HG02970 (cell line): ENCODE results near the gene KPNA6.
"Not testable (repeated sequence)": the region's sequence is repeated elsewhere in the genome, so short reads cannot be mapped to it uniquely, and the experiment has no call there.

ENCODE experiments used
- ATAC-seq: cut with Tn5 transposase; IDR thresholded peaks from one replicate; pipeline ENCODE4 v1.9.1; 2021; ENCODE audit warnings: mild to moderate bottlenecking, moderate library complexity, moderate number of reproducible peaks; ENCODE audit not compliant: unreplicated experiment, low FRiP score

Gene KPNA6

DNA sequence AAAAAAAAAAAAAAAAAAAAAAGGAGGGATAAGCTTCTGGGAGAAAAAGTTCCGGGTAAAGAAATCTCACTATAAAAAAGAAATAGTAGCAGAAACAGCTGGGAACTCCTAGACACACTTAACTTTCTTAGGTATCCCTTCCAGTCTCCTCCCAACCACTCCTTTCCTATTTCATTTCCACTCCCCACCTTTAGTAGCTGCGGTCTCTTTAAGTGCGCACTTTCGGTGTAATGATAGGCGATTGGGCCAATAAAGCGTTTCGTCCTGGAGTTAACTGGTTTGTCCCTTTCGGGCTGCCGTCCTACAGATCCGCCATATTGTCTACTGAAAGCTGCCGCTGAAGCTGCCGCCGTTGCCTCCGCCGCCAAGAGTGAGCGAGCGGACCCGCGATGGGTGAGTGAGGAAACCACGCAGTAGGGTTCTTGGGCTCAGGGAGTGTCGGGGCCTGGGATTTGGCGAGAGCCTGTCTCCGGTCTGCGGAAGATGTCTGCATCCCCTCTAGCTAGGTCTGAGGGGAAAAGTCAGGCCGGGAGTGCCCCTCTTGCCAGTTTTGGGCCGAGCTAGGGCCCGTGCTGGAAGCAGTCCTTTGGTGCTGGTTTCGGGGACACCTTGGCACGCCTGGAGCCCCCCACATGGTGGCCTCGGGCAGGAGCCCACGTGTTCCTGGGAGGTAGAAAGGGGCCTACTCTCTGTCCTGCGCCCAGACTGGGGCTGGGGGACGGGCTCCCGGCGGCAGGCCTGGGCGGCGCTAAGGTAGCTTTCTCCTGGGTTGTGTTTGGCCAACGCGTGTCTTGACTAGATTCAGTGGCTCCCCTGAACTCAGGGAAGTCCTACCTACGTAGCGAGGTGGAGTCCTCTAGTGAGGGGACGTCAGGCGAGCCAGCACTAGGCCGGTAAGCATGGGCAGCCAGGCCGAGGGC, at the start of gene KPNA6:
Gene KPNA6 (plus strand): TSS at position 315 of the 920 bp plus-strand sequence. CDS start 75 bp downstream, at position 390.
- ATAC-seq, result peak; percentile 71

DNA sequence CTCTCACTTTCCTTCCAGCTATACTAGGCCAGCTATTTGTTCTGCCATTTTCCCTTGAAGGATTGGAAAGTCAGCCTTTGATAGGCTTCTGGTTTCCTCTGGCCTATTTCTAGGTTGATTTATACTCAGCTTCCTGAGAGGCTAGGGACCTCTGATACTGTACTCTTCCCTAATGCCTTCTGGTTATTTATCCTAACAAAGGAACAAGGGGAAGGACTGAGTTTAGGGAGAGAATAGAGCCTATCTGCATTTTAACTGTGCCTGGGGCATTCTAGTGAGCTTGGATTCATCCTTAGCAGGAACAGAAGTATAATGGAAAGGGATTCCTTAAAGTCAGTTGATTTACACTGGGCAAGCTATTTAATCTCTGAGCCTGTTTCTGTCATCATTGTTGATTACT, 46.9 kb upstream of the KPNA6 start:
- ATAC-seq, result no peak

DNA sequence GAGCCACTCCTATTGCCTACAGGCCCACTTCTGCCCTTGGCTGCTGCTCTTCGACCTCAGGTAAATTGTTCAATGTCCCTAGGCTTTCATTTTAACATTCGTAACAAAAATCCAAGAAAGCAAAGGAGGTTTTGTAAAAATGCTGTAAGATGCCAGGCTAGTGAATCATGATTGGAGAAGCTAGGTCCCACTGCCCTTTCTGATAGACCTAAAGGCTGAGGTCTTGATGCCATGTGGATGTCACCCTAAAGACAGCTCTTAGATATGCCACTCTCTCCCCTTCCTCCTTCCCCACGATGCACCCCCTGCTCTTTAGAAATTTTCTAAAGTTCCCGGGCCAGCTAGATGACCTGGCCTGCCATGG, 45.0 kb upstream of the KPNA6 start:
- no peak for ATAC-seq

DNA sequence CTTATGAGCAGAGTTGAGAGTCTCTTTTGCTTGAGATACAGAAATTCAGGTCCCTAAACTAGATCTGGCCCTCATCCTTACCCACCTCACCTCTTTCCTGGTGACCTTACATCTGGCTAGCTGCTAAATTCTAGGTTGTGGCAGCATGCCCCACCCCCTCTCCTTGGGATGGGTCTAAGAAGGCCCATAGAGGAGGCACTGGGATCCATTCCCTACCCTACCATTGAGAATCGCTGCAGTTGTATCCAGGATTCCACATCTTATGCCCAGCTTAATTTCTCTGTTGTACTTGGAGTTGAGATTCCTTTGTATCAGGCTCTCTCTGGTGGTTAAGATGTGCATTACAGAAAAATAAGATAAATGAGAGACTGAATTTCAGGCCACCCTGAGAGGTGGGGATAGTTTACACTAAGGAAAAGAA, 44.6 kb upstream of the KPNA6 start:
- ATAC-seq, result no peak

DNA sequence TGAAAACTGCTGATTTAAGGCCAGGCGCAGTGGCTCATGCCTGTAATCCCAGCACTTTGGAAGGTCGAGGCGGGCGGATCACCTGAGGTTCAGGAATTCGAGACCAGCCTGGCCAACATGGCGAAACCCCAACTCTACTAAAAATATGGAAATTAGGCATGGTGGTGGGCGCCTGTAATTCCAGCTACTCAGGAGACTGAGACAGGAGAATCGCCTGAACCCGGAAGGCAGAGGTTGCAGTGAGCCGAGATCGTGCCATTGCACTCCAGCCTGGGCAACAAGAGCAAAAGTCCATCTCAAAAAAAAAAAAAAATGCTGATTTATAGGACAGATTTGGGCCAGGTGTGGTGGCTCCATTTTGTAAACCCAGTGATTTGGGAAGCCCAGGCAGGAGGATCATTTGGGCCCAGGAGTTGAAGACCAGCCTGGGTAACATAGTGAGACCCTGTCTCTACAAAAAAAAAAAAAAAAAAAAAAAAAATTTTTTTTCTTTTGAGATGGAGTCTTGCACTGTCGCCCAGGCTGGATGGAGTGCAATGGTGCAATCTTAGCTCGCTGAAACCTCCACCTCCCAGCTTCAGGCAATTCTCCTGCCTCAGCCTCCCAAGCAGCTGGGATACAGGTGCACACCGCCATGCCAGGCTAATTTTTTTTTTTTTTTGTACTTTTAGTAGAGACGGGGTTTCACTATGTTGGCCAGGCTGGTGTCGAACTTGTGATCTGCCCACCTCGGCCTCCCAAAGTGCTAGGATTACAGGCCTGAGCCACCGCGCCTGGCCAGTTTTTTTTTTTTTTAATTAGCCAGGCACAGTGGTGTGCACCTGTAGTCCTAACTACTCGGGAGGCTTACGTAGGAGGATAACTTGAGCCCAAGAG, 42.0 kb upstream of the KPNA6 start:
- not testable (repeated sequence) for ATAC-seq

DNA sequence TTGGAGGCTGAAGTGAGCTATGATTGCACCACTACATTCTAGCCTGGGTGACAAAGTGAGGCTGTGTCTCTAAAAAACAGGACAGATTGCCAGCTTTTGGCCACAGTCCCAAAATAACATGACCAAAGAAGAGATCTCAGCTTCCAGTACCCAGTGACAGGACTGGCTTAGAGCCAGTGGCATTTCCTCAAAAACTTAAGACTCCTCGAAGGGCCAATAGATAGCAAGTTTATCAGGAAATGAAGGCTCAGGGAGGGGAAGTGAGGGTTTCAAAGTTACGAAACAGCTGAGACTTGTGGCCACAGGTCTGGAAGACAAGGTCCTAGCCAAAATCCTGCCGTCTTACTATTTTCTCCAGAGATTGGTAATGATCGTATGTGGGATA, 41.4 kb upstream of the KPNA6 start:
- no peak for ATAC-seq

DNA sequence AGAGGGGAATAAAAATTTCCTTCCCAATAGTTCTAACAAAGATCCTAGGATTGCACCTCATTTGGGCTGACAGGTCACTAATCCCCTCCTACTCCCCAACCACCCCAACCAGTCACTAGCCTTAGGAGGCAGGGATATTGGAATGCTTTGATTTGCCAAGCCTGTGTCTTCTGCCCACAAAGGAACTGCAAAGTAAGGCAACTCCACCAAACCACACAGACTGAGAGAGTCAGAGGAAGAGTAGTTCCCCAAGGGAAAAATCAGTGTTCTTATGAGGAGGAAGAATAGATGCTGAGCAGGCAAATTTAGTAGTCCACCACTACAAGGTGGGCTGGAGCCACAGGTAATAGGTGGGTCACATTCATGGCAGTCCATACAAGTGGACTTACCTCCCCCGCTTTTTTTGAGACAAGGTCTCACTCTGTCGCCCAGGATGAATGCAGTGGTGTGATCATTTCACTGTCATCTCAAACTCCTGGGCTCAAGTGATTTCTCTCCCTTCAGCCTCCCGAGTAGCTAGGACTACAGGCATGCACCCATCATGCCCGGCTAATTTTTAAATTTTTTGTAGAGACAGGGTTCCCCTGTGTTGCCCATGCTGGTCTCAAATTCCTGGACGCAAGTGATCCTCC, 38.8 kb upstream of the KPNA6 start:
- no peak for ATAC-seq

DNA sequence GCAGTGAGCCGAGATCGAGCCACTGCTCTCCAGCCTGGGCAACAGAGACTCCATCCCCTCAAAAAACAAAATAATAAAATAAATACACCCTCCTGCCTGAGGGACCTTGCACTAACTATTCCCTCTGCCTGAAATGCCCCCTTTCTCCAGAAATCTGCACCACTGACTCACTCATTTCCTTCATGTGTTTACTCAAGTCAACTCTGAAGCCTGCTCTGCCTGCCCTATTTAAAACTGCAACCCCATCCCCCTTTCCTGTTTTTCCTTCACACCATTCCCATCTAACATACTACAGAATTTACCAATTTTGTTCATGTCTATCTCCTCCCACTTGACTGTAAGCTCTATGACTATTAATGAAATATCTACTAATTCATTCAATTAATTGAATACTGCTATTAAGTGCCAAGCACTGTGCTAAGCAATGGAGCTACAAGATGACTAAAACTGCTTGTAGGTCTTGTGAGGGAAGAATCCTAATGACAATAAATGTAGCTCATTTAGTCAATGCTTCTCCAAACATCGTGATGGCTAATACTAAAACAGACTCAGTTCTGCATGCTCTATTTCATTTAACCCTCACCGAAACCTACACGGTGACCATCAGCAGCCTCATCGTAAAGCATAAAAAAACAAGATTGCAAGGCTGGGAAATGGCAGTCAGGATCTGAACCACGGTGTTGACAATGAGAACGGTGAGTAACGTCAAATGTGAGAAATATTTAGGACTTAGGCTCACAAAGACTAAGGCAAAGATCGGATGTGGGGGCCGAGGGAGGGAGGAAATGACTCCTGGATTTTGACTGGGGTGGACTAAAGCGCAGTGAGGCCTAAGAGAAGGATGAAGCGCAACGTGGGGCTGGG, 35.9 kb upstream of the KPNA6 start:
- no peak for ATAC-seq

DNA sequence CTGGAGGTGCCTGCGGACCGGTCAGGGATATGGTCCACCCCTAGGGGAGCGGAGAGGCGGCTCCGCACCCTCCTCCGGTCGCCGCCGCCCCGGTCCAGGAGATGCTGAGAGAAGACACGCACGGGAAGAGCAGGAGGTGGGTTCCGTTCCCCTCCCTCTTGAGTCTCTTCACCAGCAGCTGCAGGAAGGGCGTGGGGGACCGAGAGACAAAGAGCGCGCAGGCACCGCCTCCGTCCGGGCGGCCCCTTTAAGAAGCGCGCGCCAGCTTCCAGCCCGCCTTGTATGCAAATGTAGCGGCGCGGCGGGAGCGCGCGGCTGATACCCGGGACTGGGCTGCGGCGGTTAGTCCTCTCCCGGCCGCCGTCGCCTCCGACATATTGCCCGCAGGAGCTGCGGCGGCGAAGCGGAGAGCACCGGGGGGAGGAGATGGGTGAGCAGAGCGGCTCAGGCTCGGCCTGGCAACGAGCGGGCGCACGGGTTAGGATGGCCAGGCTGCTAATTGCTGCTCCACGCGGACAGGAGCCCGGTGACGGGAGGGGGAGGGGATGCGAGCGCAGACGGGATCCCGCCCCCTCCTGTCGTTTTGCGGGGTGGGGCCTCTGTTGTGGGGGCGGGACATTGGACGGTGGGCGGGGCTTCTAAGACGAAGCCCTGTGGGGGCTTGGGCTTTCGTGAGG, 35.1 kb upstream of the KPNA6 start, which contains the start of gene TMEM39B:
Gene TMEM39B (plus strand): TSS at position 318 of the 677 bp plus-strand sequence. CDS start 109 bp downstream, at position 427.
- peak; percentile 86 for ATAC-seq

DNA sequence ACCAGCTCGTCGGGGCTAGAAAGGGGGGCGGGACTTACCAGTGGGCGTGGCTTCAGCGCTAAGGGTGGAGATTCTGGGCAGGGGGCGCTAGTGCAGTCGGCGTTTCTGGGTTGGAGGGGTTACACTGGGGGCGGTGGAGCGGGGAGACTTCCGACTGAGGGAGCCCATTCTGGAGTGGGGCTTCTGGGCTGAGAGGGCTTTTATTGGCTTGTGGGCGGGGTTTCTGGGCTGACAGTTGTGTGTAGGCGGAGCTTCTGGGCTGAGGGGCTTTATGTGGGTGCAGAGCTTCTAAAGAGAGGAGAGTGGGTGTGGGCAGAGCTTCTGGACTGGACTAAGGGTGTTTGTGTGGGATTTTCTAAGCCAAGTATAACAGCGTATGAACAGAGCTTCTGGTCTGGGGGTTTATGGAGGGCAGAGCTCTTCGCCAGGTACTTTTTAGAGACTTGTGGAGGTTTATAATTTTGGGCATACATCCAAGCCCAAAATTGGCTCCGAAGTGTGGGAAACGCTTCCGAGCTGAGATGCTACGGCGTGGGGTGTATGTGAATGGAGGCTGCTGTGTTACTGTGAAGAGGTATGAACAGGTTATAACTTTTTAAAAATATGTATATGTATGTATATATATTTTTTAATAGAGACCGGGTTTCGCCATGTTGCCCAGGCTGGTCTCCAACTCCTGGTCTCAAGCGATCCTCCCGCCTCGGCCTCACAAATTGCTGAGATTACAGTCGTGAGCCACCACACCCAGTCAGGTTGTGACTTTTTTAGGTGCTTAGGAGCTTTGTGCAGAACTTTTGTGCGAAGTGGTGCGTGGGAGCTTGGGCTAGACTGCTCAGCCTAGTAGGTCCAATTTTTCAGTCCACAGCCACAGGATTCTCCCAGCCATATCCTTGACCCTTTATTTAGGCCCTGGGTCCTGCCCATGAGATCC, 34.3 kb upstream of the KPNA6 start:
- no peak for ATAC-seq

DNA sequence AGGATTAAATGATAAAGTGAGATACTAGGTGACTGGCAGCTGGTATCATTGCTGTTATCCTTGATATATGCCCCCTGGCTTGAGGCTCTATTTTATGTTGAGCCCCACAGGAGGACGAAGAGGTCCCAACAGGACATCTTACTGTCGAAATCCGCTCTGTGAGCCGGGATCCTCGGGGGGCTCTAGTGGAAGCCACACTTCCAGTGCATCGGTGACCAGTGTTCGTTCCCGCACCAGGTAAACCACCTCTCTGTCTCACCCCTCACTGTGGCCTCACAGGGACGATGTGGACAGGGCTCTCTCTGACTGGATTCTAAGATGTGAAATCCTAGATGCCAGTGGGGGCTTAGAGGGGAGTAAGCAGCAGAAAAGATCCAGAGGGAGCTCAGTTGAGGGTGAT, 33.0 kb upstream of the KPNA6 start:
- ATAC-seq, result no peak

DNA sequence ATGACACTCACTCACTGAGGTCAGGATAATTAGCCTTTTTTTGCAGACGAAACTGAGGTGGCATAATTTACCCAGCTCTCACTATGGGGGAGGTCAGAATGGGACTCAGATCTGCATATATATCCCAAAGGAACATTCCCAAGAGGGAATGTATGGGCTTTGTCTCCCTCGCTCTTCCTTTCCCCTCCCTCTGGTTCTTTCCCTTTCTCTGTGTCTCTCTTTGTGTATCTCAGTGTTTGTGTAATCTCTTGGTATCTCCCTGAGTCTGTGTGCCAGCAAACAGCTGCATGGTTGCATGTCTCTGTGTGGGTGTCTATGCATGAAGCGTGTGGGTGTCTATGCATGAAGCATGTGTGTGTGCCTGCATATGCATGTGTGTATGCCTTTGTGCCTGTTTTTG, 30.4 kb upstream of the KPNA6 start:
- ATAC-seq, result no peak

DNA sequence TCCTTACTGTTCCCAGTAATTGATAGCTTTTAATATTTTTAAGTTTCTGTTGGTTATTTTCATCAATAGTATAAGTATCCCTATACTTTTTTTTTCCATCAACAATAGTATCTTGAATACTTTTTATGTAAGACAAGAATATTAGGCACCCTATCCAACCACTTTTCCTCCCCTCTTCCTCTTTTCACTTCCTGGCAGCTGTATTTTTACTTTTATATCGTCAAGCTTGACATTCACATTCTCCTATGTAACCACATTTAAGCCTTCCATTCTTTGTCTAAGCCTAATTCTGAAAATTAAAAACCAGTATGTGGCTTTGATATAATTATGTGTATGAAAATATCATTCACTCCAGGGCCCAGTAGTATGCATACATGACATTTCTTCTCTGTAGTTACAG, 25.8 kb upstream of the KPNA6 start:
- ATAC-seq, result no peak

DNA sequence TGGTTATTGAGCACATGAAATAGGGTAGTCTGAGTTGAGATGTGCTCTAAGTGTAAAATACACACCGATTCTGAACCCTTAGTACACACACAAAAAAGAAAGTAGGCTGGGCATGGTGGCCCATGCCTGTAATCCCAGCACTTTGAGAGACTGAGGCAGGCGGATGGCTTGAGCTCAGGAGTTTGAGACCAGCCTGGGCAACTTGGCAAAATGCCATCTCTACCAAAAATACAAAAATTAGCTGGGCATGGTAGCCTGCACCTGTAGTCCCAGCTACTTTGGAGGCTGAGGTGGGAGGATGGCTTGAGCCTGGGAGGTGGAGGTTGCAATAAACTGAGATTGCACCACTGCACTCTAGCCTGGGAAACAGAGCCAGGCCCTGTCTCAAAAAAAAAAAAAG, 21.5 kb upstream of the KPNA6 start:
- not testable (repeated sequence) for ATAC-seq

DNA sequence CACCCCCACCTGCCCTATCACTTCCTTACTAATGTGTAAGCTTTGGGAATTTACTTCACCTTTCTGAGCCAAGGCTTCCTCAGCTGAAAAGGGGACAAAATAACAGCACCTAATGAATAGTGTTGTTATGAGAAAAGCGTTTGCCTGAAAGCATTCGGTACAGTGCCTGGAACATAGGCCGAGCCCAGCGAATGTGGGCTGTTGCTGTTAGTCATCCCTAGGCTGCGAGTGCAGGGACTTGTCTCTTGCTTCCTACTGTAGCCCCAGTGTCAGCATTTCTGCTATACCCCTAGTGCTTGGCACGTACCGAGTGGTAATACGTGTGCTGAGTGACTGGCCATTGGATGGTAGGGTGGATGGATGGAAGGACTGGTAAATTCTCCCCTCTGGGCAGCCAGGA, 16.7 kb upstream of the KPNA6 start:
- no peak for ATAC-seq

DNA sequence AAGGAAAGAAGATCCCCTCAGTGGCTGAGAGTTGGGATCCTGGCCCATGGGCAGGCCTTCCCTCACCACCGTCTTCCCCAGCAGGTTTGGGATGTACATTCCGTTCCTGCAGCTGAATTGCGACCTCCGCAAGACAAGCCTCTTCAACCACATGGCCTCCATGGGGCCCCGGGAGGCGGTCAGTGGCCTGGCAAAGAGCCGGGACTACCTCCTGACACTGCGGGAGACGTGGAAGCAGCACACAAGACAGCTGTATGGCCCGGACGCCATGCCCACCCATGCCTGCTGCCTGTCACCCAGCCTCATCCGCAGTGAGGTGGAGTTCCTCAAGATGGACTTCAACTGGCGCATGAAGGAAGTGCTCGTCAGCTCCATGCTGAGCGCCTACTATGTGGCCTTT, 16.3 kb upstream of the KPNA6 start:
- ATAC-seq, result no peak

DNA sequence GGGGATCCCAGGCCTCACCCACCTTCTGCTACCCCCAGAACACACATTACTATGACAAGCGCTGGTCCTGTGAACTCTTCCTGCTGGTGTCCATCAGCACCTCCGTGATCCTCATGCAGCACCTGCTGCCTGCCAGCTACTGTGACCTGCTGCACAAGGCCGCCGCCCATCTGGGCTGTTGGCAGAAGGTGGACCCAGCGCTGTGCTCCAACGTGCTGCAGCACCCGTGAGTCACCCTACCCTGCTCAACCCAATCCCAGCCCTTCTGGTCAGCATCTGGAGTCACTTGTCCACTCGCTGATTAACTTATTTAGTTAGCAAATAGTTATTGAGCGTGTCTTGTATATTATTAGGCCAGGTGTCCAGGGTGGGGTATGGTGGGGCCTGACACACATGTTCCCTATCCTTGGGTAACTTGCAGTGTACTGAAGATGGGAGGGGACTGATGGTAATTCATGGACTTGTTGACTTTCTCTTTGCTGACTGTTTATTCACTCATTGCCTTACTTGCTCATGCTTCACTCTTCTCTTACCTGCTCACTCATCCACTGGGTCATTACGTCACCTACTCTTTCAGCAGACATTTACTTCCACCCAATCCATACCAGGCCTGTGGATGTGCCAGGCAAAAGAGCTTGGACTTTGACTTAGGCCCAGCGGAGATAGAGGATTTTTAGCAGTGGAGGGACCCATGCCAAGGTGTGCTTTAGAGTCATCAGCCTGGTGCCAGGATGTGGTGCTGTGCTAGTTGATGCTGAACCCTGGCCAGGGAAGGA, 12.9 kb upstream of the KPNA6 start:
- no peak for ATAC-seq

DNA sequence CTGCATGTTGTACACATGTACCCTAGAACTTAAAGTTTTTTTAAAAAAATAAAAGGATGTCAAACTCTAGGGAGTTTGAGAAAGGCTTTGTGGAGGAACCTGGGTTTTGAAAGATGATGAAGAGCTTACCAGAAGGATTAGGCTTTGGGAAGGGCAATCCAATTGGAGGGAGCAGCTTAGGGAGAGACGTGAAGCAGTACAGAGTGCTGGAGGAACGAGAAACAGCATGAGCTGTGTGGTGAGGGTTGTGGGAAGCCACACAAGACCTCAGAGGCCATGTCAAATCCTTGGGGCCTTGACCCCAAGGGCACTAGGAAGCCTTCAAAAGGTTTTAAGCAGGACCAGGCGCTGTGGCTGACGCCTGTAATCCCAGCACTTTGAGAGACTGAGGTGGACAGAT, 8.4 kb upstream of the KPNA6 start:
- no peak for ATAC-seq
